Skeletal muscle tissue (tissue), 1 donor: ENCODE results near the gene RIOK1. TPM values are rescaled to one million over a fixed set of nuclear protein-coding genes. Genes with fewer than 3 reads are reported as not detected.

Experiments
- total RNA-seq: library from RNA; depleted of rRNA; stranded (reverse); fragments of >200 nt; gene quantifications from one replicate; pipeline ENCODE4 v1.2.3, GENCODE V29; 2014

The RIOK1 gene
- total RNA-seq, 1 donor from 2014 or later = 18.3 TPM

Other genes starting within 250 kb of the RIOK1 start
- 20.4 TPM for gene SSR1, start 76.6 kb upstream of the RIOK1 start, total RNA-seq
- gene CAGE1, start 66 bp upstream of the RIOK1 start, total RNA-seq = not detected
- 3.1 TPM for gene DSP, start 151.9 kb downstream of the RIOK1 start, total RNA-seq
- gene SNRNP48, start 200.4 kb downstream of the RIOK1 start, total RNA-seq = 7.3 TPM